H1 (cell line): ENCODE measurements around the gene FSTL4. TPM values are rescaled to one million over a fixed set of nuclear protein-coding genes. Genes with fewer than 3 reads are reported as not detected.

ENCODE experiments used
- CTCF ChIA-PET: fragments of 300-600 bp; sonication (Branson Sonifier 250); formaldehyde crosslinking; loops from one replicate; lab custom pipeline; 2021; ENCODE audit not compliant: partially characterized antibody; lab: Charles Lee
- POLR2A ChIA-PET: fragments of 300-600 bp; sonication (Branson Sonifier 250); formaldehyde crosslinking; loops from one replicate; lab custom pipeline; 2021; ENCODE audit warnings: inconsistent platforms; ENCODE audit not compliant: partially characterized antibody; lab: Charles Lee
- DNase-seq, 2 experiments: peaks; one replicate each; pipeline versions ENCODE4 v3.0.0 to v3.0.0-alpha.2; 2010 to 2022; ENCODE audit warnings: low spot score in 2 of 2, low read depth in 1 of 2, mixed read lengths in 1 of 2
- FAIRE-seq: peaks from 2 replicates; lab custom pipeline; 2011; peaks lifted over from hg19 to GRCh38; lab: Jason Lieb, UNC
- H2AFZ ChIP-seq: 2 replicates; pipeline ENCODE4 v1.8.1; 2012; ENCODE audit warnings: low read length, inconsistent platforms
- H2AK5ac ChIP-seq: 2 replicates; pipeline ENCODE4 v1.6.1; 2013; ENCODE audit warnings: low read depth, low read length
- H2BK120ac ChIP-seq: replicated peaks from 2 replicates; pipeline ENCODE3; 2013; ENCODE audit warnings: low read depth, low read length, inconsistent platforms
- H2BK12ac ChIP-seq: 2 replicates; pipeline ENCODE4 v1.6.1; 2013; ENCODE audit warnings: low read depth, low read length
- H2BK15ac ChIP-seq: 2 replicates; pipeline ENCODE4 v1.6.1; 2013; ENCODE audit warnings: low read length
- H2BK20ac ChIP-seq: 2 replicates; pipeline ENCODE4 v1.6.1; 2013; ENCODE audit warnings: low read length
- H2BK5ac ChIP-seq: 2 replicates; pipeline ENCODE4 v1.6.1; 2013; ENCODE audit warnings: low read depth, low read length
- H3K14ac ChIP-seq: 2 replicates; pipeline ENCODE4 v1.6.1; 2013; ENCODE audit warnings: inconsistent platforms; ENCODE audit not compliant: insufficient read length
- H3K18ac ChIP-seq: 2 replicates; pipeline ENCODE4 v1.6.1; 2013; ENCODE audit warnings: low read length; ENCODE audit errors: extremely low read depth
- H3K23ac ChIP-seq: 2 replicates; pipeline ENCODE4 v1.6.1; 2013; ENCODE audit warnings: inconsistent platforms; ENCODE audit not compliant: insufficient read length
- H3K23me2 ChIP-seq: 2 replicates; pipeline ENCODE4 v1.6.1; 2013; ENCODE audit warnings: low read depth, low read length
- H3K27ac ChIP-seq: 2 replicates; pipeline ENCODE4 v1.6.1; 2011; ENCODE audit warnings: low read depth, low read length, inconsistent platforms
- H3K27me3 ChIP-seq, 4 experiments: replicated peaks in 1 of 4; 1 replicate in 1 of 4; 2 replicates in 3 of 4; pipeline versions ENCODE4 v1.6.1 to v1.8.1; 2011 to 2013; ENCODE audit warnings: low read length in 3 of 4, mild to moderate bottlenecking in 3 of 4, inconsistent platforms in 2 of 4, mixed read lengths in 2 of 4, moderate library complexity in 1 of 4; ENCODE audit not compliant: control insufficient read depth in 3 of 4, insufficient read depth in 3 of 4; ENCODE audit errors: extremely low read depth in 1 of 4
- H3K36me3 ChIP-seq, 4 experiments: 2 replicates each; pipeline versions ENCODE4 v1.6.1 to v1.8.1; 2011 to 2013; ENCODE audit warnings: mild to moderate bottlenecking in 4 of 4, low read length in 3 of 4, moderate library complexity in 2 of 4, control low read depth in 1 of 4, inconsistent platforms in 1 of 4; ENCODE audit not compliant: insufficient read depth in 4 of 4, control insufficient read depth in 2 of 4
- H3K4ac ChIP-seq: replicated peaks from 2 replicates; pipeline ENCODE3; 2013; ENCODE audit warnings: low read length, low read depth, mixed read lengths, inconsistent platforms; ENCODE audit not compliant: insufficient read length
- H3K4me1 ChIP-seq, 4 experiments: replicated peaks in 1 of 4; 1 replicate in 1 of 4; 2 replicates in 3 of 4; pipeline versions ENCODE4 v1.6.1 to v1.8.1; 2011 to 2013; ENCODE audit warnings: low read length in 3 of 4, inconsistent platforms in 2 of 4, mixed read lengths in 1 of 4; ENCODE audit not compliant: insufficient read depth in 4 of 4, control insufficient read depth in 3 of 4
- H3K4me2 ChIP-seq, 2 experiments: 2 replicates each; pipeline versions ENCODE4 v1.6.1 to v1.8.1; 2011 to 2013; ENCODE audit warnings: low read depth in 2 of 2, low read length in 2 of 2, control low read depth in 1 of 2, inconsistent platforms in 1 of 2, mild to moderate bottlenecking in 1 of 2; ENCODE audit not compliant: insufficient read depth in 1 of 2
- H3K4me3 ChIP-seq, 4 experiments: fragments of 200-600, 300-600 bp in 1 of 4; sonication (generic), shearing (Covaris generic), sonication (Bioruptor Twin) in 1 of 4; 2 replicates each; pipeline versions ENCODE4 v1.5.1 to v1.8.1; 2011 to 2016; ENCODE audit warnings: low read length in 4 of 4, low read depth in 3 of 4, control low read depth in 2 of 4, inconsistent platforms in 2 of 4, mild to moderate bottlenecking in 2 of 4, mixed read lengths in 1 of 4, moderate library complexity in 1 of 4; ENCODE audit not compliant: insufficient read depth in 2 of 4; ENCODE audit errors: extremely low read depth in 1 of 4
- H3K56ac ChIP-seq: replicated peaks from 2 replicates; pipeline ENCODE3; 2013; ENCODE audit warnings: low read depth, mild to moderate bottlenecking, mixed read lengths, low read length, inconsistent platforms; ENCODE audit not compliant: insufficient read length
- H3K79me1 ChIP-seq: 2 replicates; pipeline ENCODE4 v1.6.1; 2013; ENCODE audit warnings: low read depth, low read length, control low read depth
- H3K79me2 ChIP-seq, 2 experiments: 2 replicates each; pipeline versions ENCODE4 v1.6.1 to v1.8.1; 2012 to 2013; ENCODE audit warnings: low read length in 2 of 2, mild to moderate bottlenecking in 2 of 2, inconsistent platforms in 1 of 2; ENCODE audit not compliant: insufficient read depth in 2 of 2, control insufficient read depth in 1 of 2
- H3K9ac ChIP-seq, 4 experiments: replicated peaks in 1 of 4; 1 replicate in 1 of 4; 2 replicates in 3 of 4; pipeline versions ENCODE4 v1.6.1 to v1.8.1; 2011 to 2013; ENCODE audit warnings: low read depth in 3 of 4, low read length in 3 of 4, control low read depth in 2 of 4, mild to moderate bottlenecking in 2 of 4, moderate library complexity in 2 of 4, inconsistent platforms in 1 of 4; ENCODE audit errors: extremely low read depth in 1 of 4
- H3K9me3 ChIP-seq, 2 experiments: 2 replicates each; pipeline versions ENCODE4 v1.6.1 to v1.8.1; 2012 to 2013; ENCODE audit warnings: mild to moderate bottlenecking in 2 of 2, moderate library complexity in 2 of 2, control low read depth in 1 of 2, inconsistent platforms in 1 of 2, low read depth in 1 of 2, low read length in 1 of 2, mixed read lengths in 1 of 2; ENCODE audit not compliant: insufficient read depth in 2 of 2
- H4K20me1 ChIP-seq, 2 experiments: replicated peaks in 1 of 2; 2 replicates each; pipeline versions ENCODE3 to v1.8.1; 2011 to 2013; ENCODE audit warnings: inconsistent platforms in 2 of 2, low read length in 2 of 2, mild to moderate bottlenecking in 1 of 2; ENCODE audit not compliant: insufficient read depth in 2 of 2, control insufficient read depth in 1 of 2
- H4K5ac ChIP-seq: 2 replicates; pipeline ENCODE4 v1.6.1; 2013; ENCODE audit warnings: low read length, low read depth, mixed read lengths, inconsistent platforms; ENCODE audit not compliant: insufficient read length
- H4K8ac ChIP-seq: 2 replicates; pipeline ENCODE4 v1.8.0; 2013; ENCODE audit warnings: mild to moderate bottlenecking, moderate library complexity, low read length, inconsistent platforms; ENCODE audit not compliant: insufficient read depth; ENCODE audit errors: extremely low read depth
- H4K91ac ChIP-seq: replicated peaks from 2 replicates; pipeline ENCODE3; 2013; ENCODE audit warnings: low read length, mixed read lengths, inconsistent platforms; ENCODE audit not compliant: insufficient read length
- BCL11A ChIP-seq, 2 experiments: IDR thresholded peaks; one replicate each; pipeline ENCODE4 v1.6.1; 2011; ENCODE audit warnings: low read depth in 2 of 2, low read length in 2 of 2, mild to moderate bottlenecking in 2 of 2
- CHD2 ChIP-seq: IDR thresholded peaks from 2 replicates; pipeline ENCODE4 v1.6.1; 2012; ENCODE audit warnings: low read length, improper control_type of control experiment
- EP300 ChIP-seq, 2 experiments: IDR thresholded peaks; 1 replicate in 1 of 2; 2 replicates in 1 of 2; pipeline ENCODE4 v1.6.1; 2011 to 2012; ENCODE audit warnings: low read depth in 2 of 2, low read length in 2 of 2, mild to moderate bottlenecking in 2 of 2, borderline replicate concordance in 1 of 2, inconsistent platforms in 1 of 2, moderate library complexity in 1 of 2
- HDAC2 ChIP-seq, 2 experiments: fragments of 300-600 bp in 1 of 2; sonication (generic) in 1 of 2; IDR thresholded peaks; 2 replicates each; pipeline ENCODE4 v1.6.1; 2011 to 2012; ENCODE audit warnings: low read depth in 2 of 2, low read length in 2 of 2, mild to moderate bottlenecking in 2 of 2, moderate library complexity in 2 of 2, borderline replicate concordance in 1 of 2, inconsistent platforms in 1 of 2
- JUN ChIP-seq: IDR thresholded peaks from 2 replicates; pipeline ENCODE4 v1.6.1; 2011; ENCODE audit warnings: low read depth, mild to moderate bottlenecking, improper control_type of control experiment, low read length
- SRF ChIP-seq: IDR thresholded peaks from 2 replicates; pipeline ENCODE4 v1.6.1; 2011; ENCODE audit warnings: mild to moderate bottlenecking, low read depth, low read length, moderate library complexity
- WGBS, 2 experiments: shearing (Covaris generic) in 1 of 2; methylation state at CpG; one replicate each; pipeline versions ENCODE4 v1.1.6 to v1.1.7; 2013 to 2015; ENCODE audit warnings: low lambda C conversion rate in 2 of 2, mixed read lengths in 2 of 2, inconsistent platforms in 1 of 2, low coverage in 1 of 2, missing lambda C conversion rate in 1 of 2; ENCODE audit not compliant: insufficient replicate concordance in 2 of 2, insufficient coverage in 1 of 2, insufficient read length in 1 of 2; ENCODE audit errors: extremely low coverage in 1 of 2, missing lambda C conversion rate in 1 of 2; 5-methylcytosine and 5-hydroxymethylcytosine counted together
- polyA plus RNA-seq, 7 experiments: library from polyadenylated mRNA; depleted of rRNA in 3 of 7; stranded (reverse) in 5 of 7; unstranded in 2 of 7; fragments of >200 nt in 5 of 7; fragments of 200-250 nt in 2 of 7; gene quantifications; 1 replicate in 5 of 7; 2 replicates in 1 of 7; 4 replicates in 1 of 7; pipeline versions ENCODE4 v1.2.1 to v1.2.3, GENCODE V29; 2011 to 2013; ENCODE audit warnings: missing spikeins in 2 of 7, mixed read lengths in 2 of 7
- total RNA-seq: library from RNA; stranded (reverse); fragmentation: NEBNext Ultra II Directional; extraction: Animal tissue kit (Norgen Biotek cat#: 25700); gene quantifications from 2 replicates; pipeline ENCODE4 v1.2.1, GENCODE V29; 2021

Gene FSTL4
- total and polyA plus RNA-seq, 2 of the 8 experiments (the other 6 are each of a cell fraction or from before 2014, with no cell fraction given): 3.1 to 4.1 TPM

DNA sequence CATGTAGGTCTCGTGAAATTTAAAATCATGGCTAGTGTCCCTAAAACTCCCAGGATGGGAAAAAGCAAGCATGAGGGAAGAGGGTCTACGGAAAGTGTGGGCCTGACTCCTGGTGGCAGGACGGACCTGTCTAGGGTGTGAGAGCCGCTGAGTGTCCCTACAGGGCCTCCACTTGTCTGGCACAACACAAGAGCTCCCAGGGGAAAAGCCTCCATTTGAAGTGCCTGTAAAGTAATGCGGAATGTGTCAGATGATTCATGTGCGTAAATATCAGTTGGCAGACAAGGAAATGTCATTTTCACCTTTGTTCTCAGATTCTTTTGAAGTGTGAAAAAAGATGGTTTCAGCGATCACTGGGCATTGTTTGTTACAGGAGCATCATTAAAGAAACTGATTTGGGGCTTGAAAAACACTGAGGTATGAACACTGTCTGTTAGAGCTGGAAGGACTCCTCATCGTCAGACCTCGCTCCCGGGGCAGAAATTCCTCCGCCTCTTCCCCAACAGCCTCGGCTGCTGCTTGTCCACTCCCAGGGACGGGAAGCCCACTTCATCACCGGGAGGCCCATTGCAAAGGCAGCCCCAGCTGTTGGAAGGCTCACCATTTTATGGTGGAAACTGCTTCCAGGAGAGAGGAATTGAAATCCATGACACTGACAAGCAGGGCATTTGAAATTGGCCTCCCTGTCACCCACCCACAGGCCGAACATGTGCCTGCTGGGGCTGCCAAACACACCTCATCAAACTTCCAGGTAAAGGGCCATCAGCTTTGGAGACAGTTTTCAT lies 240.8 kb downstream of the FSTL4 start:
- TF ChIP-seq HDAC2 (IDR thresholded peaks at IDR 0.05; ENCODE audit: borderline replicate concordance in 1 of 2, low read depth in 2 of 2, low read length in 2 of 2): no peak
- TF ChIP-seq EP300 (IDR thresholded peaks at IDR 0.05; ENCODE audit: borderline replicate concordance in 1 of 2, low read depth in 2 of 2, low read length in 2 of 2): no peak
- TF ChIP-seq JUN: no peak
- no peak for TF ChIP-seq CHD2
- no peak for TF ChIP-seq SRF
- TF ChIP-seq BCL11A (IDR thresholded peaks at IDR 0.05; ENCODE audit: low read depth in 2 of 2, low read length in 2 of 2): no peak
- no peak overlapping the region for H3K56ac ChIP-seq
- H3K9ac ChIP-seq: no peak overlapping the region
- H3K79me2 ChIP-seq: no peaks in the 10 kb centered on the region
- H3K4me1 ChIP-seq: peaks cover 0 to 5% (median 2%) of the 10 kb centered on the region in 4 experiments; a peak in 2 of 7 replicates
- no peak overlapping the region for H3K4me2 ChIP-seq
- H3K14ac ChIP-seq: no peak overlapping the region
- H4K5ac ChIP-seq: no peak overlapping the region
- no peak overlapping the region for H2BK120ac ChIP-seq
- no peak overlapping the region for H3K4ac ChIP-seq
- H2BK12ac ChIP-seq: no peak overlapping the region
- 85% methylated on average over 15 of the region's 15 CpGs; no CpG with 5 or more reads in 1 of the 2 experiments for WGBS, 2 experiments
- H4K91ac ChIP-seq: no peak overlapping the region
- H3K27ac ChIP-seq: no peak overlapping the region
- FAIRE-seq (no peak), DNase-seq (no peak)
- no peak overlapping the region for H3K4me3 ChIP-seq
- no peak overlapping the region for H2AK5ac ChIP-seq
- ChIA-PET CTCF (interaction anchor here (0.6 to 2.0 kb wide), 8 partner anchors 12 to 260 kb away, joined by 3 to 7 read pairs (median 4); no protein-coding TSS in a partner anchor), POLR2A (no interaction called here)
- H2BK15ac ChIP-seq: no peak overlapping the region
- H4K8ac ChIP-seq: no peak overlapping the region
- H2BK5ac ChIP-seq: no peak overlapping the region
- H2BK20ac ChIP-seq: no peak overlapping the region
- no peaks in the 10 kb centered on the region; a peak in 1 of 4 replicates for H3K9me3 ChIP-seq
- H3K23me2 ChIP-seq: no peaks in the 10 kb centered on the region
- no peak overlapping the region for H2AFZ ChIP-seq
- no peak overlapping the region for H3K18ac ChIP-seq
- H3K36me3 ChIP-seq: no peaks in the 10 kb centered on the region
- H3K79me1 ChIP-seq: no peaks in the 10 kb centered on the region
- H4K20me1 ChIP-seq: no peaks in the 10 kb centered on the region
- no peak overlapping the region for H3K23ac ChIP-seq
- no peaks in the 10 kb centered on the region; a peak in 3 of 7 replicates for H3K27me3 ChIP-seq
